Heart left ventricle (tissue), 16 donors: Measurements from ENCODE around the gene THSD4. TPM values are rescaled to one million over a fixed set of nuclear protein-coding genes. Genes with fewer than 3 reads are reported as not detected.

Experiments
- ATAC-seq, 4 donors: fragments of 200-7000 bp; cut with Tn5 transposase; one replicate each; pipeline ENCODE4 v1.9.1; 2020 to 2022; ENCODE audit warnings: moderate library complexity in 4 of 4, mild to moderate bottlenecking in 3 of 4, moderate number of reproducible peaks in 1 of 4
- DNase-seq, 5 donors: peaks; one replicate each; pipeline ENCODE4 v3.0.0-alpha.2; 2020
- H3K27ac ChIP-seq, 12 donors: fragments of 200-600 bp; sonication (generic) in 4 of 12; one replicate each; pipeline versions ENCODE4 v1.5.0 to v1.8.0; 2016 to 2022; ENCODE audit warnings: mild to moderate bottlenecking in 2 of 12
- H3K27me3 ChIP-seq, 9 donors: fragments of 200-600 bp; sonication (generic) in 2 of 9; one replicate each; pipeline versions ENCODE4 v1.5.1 to v1.8.0; 2016 to 2022; ENCODE audit warnings: mild to moderate bottlenecking in 3 of 9
- H3K36me3 ChIP-seq, 9 donors: fragments of 200-600 bp; sonication (generic) in 2 of 9; one replicate each; pipeline versions ENCODE4 v1.5.0 to v1.8.0; 2018 to 2022; ENCODE audit warnings: mild to moderate bottlenecking in 2 of 9
- H3K4me1 ChIP-seq, 12 donors: fragments of 200-600 bp; sonication (generic) in 4 of 12; one replicate each; pipeline versions ENCODE4 v1.5.0 to v1.8.0; 2016 to 2022; ENCODE audit warnings: mild to moderate bottlenecking in 3 of 12
- H3K4me3 ChIP-seq, 12 donors: fragments of 200-600 bp; sonication (generic) in 4 of 12; one replicate each; pipeline versions ENCODE4 v1.5.0 to v1.8.0; 2017 to 2022; ENCODE audit warnings: mild to moderate bottlenecking in 9 of 12, moderate library complexity in 4 of 12
- H3K9me3 ChIP-seq, 12 donors: fragments of 200-600 bp; sonication (generic) in 4 of 12; one replicate each; pipeline versions ENCODE4 v1.5.0 to v1.8.0; 2016 to 2022; ENCODE audit warnings: mild to moderate bottlenecking in 1 of 12
- POLR2A ChIP-seq, 2 donors: fragments of 450-650 bp; IDR thresholded peaks; one replicate each; pipeline ENCODE4 v1.6.1; 2017; ENCODE audit warnings: antibody characterized with exemption in 2 of 2, mild to moderate bottlenecking in 2 of 2, moderate library complexity in 2 of 2
- WGBS, 4 donors: extraction: QIAGEN DNeasy Blood & Tissue Kit in 2 of 4; methylation state at CpG; one replicate each; pipeline versions ENCODE4 v1.1.5 to v1.1.7; 2013 to 2018; 5-methylcytosine and 5-hydroxymethylcytosine counted together
- intact Hi-C, 10 donors: fragments of 100-400 bp; cut with DNase I; formaldehyde crosslinking; loops; one replicate each; pipeline versions ENCODE4 v1.11.1 to v1.14.2; 2022
- polyA plus RNA-seq, 2 donors: library from polyadenylated mRNA; stranded (reverse); fragments of 200-250 nt; gene quantifications; one replicate each; pipeline ENCODE4 v1.2.3, GENCODE V29; 2013
- total RNA-seq, 9 donors: library from RNA; depleted of rRNA in 2 of 9; stranded (reverse); fragments of >200 nt in 2 of 9; fragmentation: NEBNext Ultra II Directional in 3 of 9; extraction: Animal tissue kit (Norgen Biotek cat#: 25700) in 3 of 9; gene quantifications; one replicate each; pipeline versions ENCODE4 v1.1.0 to v1.2.4, GENCODE V29; 2016 to 2023
- TF ChIP-seq, protein P1 (sequence below), 12 donors: fragments of 200-600 bp; sonication (generic) in 4 of 12; IDR thresholded peaks; one replicate each; pipeline versions ENCODE4 v1.5.0 to v1.8.0; 2018 to 2022; ENCODE audit warnings: antibody characterized with exemption in 12 of 12, mild to moderate bottlenecking in 5 of 12
- donor health status: ischemic (EF 13 %, LVEDD 7.1; RV severe dilation, severe dysfunction).
- donor health status: healthy with polysubstance abuse.
- donor health status: DM: no; HTN: yes; CAD: no.
- donor health status: DM: no; HTN: no; CAD: no.
- donor health status: ischemic (EF 25% LVEDD 6.9; RV normal size, moderate dysfunction).
- donor health status: ischemic (EF 25% LVEDD 5.7; RV mildly dilated, moderate dysfunction).
- donor health status: healthy.
- donor health status: DM: yes; HTN: yes; CAD: no.
- donor health status: ischemic (EF 35%, LVEDD 5.7; RV mildly dilated, moderate dysfunction).
- donor health status: nonischemic (EF 11% LVEDD 7.7; RV severe dilation, severe dysfunction).
- donor health status: DM: yes; HTN: yes; CAD: no.
- donor health status: PGD.
- donor health status: ischemic (EF 29% LVEDD 5.4; RV normal size, mild dysfunction).
- donor health status: nonischemic (EF 23%, LVEDD 6.1; RV moderate dilation, normal function).

THSD4 gene
- total and polyA plus RNA-seq, 11 donors = 32.6 to 206 (median 93.2) TPM

DNA sequence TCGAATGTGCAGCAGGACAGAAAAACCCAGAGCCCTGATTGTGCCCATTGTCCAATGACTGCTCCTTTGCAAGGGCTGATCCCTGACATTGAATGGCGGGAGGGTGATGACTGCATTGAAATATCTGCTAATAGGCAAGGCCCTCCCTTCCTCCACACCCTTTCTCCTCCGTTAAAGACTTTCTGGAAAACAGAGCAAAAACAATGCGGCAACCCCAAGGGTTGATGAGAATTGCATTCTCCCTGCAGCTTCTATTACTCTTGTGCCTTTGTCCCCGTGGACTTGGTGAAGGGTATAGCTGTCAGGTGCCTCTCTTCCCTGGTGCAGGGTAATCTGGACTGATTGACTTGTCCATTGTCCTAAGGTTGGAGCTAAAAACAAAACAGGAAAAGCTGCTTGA, 71.8 kb downstream of the THSD4 start:
- H3K27ac ChIP-seq = peak overlapping the region in 9 of 12 donors; percentile 12 to 90 (median 69)
- WGBS, 4 donors = 64 to 72% (median 70%) methylated on average over 5 of the region's 5 CpGs
- ATAC-seq (no peak), DNase-seq (no peak)
- H3K36me3 ChIP-seq = peaks cover 0 to 7% (median 0%) of the 10 kb centered on the region in 9 donors
- TF ChIP-seq POLR2A (IDR thresholded peaks at IDR 0.05) = no peak
- TF ChIP-seq, protein P1, sequence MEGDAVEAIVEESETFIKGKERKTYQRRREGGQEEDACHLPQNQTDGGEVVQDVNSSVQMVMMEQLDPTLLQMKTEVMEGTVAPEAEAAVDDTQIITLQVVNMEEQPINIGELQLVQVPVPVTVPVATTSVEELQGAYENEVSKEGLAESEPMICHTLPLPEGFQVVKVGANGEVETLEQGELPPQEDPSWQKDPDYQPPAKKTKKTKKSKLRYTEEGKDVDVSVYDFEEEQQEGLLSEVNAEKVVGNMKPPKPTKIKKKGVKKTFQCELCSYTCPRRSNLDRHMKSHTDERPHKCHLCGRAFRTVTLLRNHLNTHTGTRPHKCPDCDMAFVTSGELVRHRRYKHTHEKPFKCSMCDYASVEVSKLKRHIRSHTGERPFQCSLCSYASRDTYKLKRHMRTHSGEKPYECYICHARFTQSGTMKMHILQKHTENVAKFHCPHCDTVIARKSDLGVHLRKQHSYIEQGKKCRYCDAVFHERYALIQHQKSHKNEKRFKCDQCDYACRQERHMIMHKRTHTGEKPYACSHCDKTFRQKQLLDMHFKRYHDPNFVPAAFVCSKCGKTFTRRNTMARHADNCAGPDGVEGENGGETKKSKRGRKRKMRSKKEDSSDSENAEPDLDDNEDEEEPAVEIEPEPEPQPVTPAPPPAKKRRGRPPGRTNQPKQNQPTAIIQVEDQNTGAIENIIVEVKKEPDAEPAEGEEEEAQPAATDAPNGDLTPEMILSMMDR (IDR thresholded peaks at IDR 0.05) = no peak
- H3K9me3 ChIP-seq = no peaks in the 10 kb centered on the region
- intact Hi-C loops = loop anchor here in 2 of 10 donors (5.0 kb wide), 2 partner anchors 40 to 70 kb away; partner anchors contain the start of gene THSD4 (in 1 of the 2)
- H3K4me1 ChIP-seq = peaks cover 0 to 26% (median 7%) of the 10 kb centered on the region in 12 donors
- H3K27me3 ChIP-seq = no peaks in the 10 kb centered on the region
- H3K4me3 ChIP-seq = no peak overlapping the region

DNA sequence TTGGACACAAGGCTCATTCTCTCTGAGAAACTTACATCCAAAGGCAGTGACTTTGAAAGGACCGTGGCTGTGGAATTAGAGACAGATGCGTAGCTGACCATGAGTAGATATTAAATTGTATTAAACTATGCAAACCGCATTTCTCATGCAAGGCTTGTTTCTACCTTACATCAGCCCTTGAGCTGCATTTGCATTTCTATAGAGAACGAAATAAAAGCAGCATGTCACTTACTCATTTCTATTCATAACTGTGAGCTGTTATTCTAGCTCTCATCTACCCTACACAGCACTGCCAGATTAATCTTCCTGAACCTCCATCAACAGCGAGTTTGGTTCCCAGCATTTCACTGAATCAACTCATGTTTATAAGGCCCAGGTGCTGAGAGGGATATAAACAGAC, 72.3 kb downstream of the THSD4 start:
- intact Hi-C loops = loop anchor here in 2 of 10 donors (5.0 kb wide), 2 partner anchors 40 to 70 kb away; partner anchors contain the start of gene THSD4 (in 1 of the 2)
- Histone ChIP-seq H3K9me3 (no peaks in the 10 kb centered on the region), H3K4me3 (no peak overlapping the region), H3K27me3 (no peaks in the 10 kb centered on the region), H3K4me1 (peaks cover 0 to 26% (median 7%) of the 10 kb centered on the region in 12 donors), H3K27ac (peak overlapping the region in 7 of 12 donors; percentile 12 to 90 (median 69)), H3K36me3 (peaks cover 0 to 7% (median 0%) of the 10 kb centered on the region in 9 donors)
- 78 to 87% (median 79%) methylated on average over 5 of the region's 5 CpGs for WGBS, 4 donors
- ATAC-seq (no peak), DNase-seq (no peak)
- no peak for TF ChIP-seq POLR2A (IDR thresholded peaks at IDR 0.05)
- TF ChIP-seq, protein P1 (IDR thresholded peaks at IDR 0.05) = no peak

- no peaks in the 10 kb centered on the region for H3K9me3 ChIP-seq
- H3K4me1 ChIP-seq = peaks cover 0 to 26% (median 7%) of the 10 kb centered on the region in 12 donors
- H3K4me3 ChIP-seq = no peak overlapping the region
- DNase-seq = no peak
- no peaks in the 10 kb centered on the region for H3K27me3 ChIP-seq
- WGBS, 4 donors = 82 to 92% (median 86%) methylated on average over 6 of the region's 6 CpGs
- peaks cover 0 to 7% (median 0%) of the 10 kb centered on the region in 9 donors for H3K36me3 ChIP-seq
- ATAC-seq = no peak
- intact Hi-C loops = loop anchor here in 2 of 10 donors (5.0 kb wide), 2 partner anchors 42 to 72 kb away; partner anchors contain the start of gene THSD4 (in 1 of the 2)
- peak overlapping the region in 1 of 12 donors; percentile 11 for H3K27ac ChIP-seq
- TF ChIP-seq, protein P1 (IDR thresholded peaks at IDR 0.05) = no peak
- TF ChIP-seq POLR2A (IDR thresholded peaks at IDR 0.05) = no peak
Measured at GRCh38 chr15:71189718-71190117, 74.4 kb downstream of the THSD4 start.

DNA sequence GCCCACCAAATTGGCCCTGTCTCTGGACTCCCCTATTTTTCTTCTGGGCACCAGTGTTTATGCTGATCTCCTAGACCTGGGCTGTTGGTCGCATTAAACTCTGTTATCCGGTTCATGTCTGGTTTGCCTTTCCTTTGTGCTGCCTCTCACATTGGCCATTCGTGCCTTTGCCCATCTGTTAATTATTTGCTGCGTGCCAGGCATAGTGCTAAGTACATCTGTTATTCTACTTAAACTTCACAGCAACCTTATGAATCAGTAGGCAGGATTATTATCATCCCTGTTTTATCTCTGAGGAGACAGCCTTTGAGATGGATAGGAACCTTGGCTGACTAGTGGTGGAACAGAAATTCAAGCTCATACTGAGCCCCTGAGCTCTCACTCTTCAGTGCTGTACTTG, 76.0 kb downstream of the THSD4 start:
- H3K4me3 ChIP-seq = no peak overlapping the region
- ATAC-seq (no peak), DNase-seq (no peak)
- H3K4me1 ChIP-seq = peaks cover 0 to 17% (median 7%) of the 10 kb centered on the region in 12 donors
- no peaks in the 10 kb centered on the region for H3K9me3 ChIP-seq
- peaks cover 0 to 7% (median 0%) of the 10 kb centered on the region in 9 donors for H3K36me3 ChIP-seq
- H3K27me3 ChIP-seq = no peaks in the 10 kb centered on the region
- TF ChIP-seq, protein P1 (IDR thresholded peaks at IDR 0.05) = no peak
- no peak for TF ChIP-seq POLR2A (IDR thresholded peaks at IDR 0.05)
- intact Hi-C loops = no loop called here
- H3K27ac ChIP-seq = peak overlapping the region in 3 of 12 donors; percentile 18 to 39 (median 37)
- WGBS, 4 donors = 40 to 61% (median 51%) methylated on average over 4 of the region's 4 CpGs
